ENCODE data around the gene DCAF6.

Gene DCAF6

GRCh38 chr1:167940264-167940663 is 3.8 kb downstream of the DCAF6 start:
- no peak for DNase-seq (ENCODE audit: low read depth)

GRCh38 chr1:167943541-167943940 is 7.1 kb downstream of the DCAF6 start:
- H3K4me3 ChIP-seq (ENCODE audit: low read length), result no peak overlapping the region
- no peak for TF ChIP-seq CTCF (conservative IDR thresholded peaks at IDR 0.05; ENCODE audit: low read depth, low read length)
- no peak for DNase-seq (ENCODE audit: low read depth)

More at GRCh38 chr1:167940264-167940663, 3.8 kb downstream of the DCAF6 start:
- no peak for TF ChIP-seq CTCF (conservative IDR thresholded peaks at IDR 0.05; ENCODE audit: low read depth, low read length)
- H3K4me3 ChIP-seq (ENCODE audit: low read length), result no peak overlapping the region

GRCh38 chr1:167947733-167948132 is 11.2 kb downstream of the DCAF6 start:
- no peak for TF ChIP-seq CTCF (conservative IDR thresholded peaks at IDR 0.05; ENCODE audit: low read depth, low read length)
- DNase-seq (ENCODE audit: low read depth), result no peak
- H3K4me3 ChIP-seq (ENCODE audit: low read length), result no peak overlapping the region

- DNase-seq (ENCODE audit: low read depth), result no peak
- no peak overlapping the region for H3K4me3 ChIP-seq (ENCODE audit: low read length)
- no peak for TF ChIP-seq CTCF (conservative IDR thresholded peaks at IDR 0.05; ENCODE audit: low read depth, low read length)
Observed at GRCh38 chr1:167949785-167950184, 13.3 kb downstream of the DCAF6 start.

- no peak for TF ChIP-seq CTCF (conservative IDR thresholded peaks at IDR 0.05; ENCODE audit: low read depth, low read length)
- H3K4me3 ChIP-seq (ENCODE audit: low read length), result no peak overlapping the region
- no peak for DNase-seq (ENCODE audit: low read depth)
Observed at GRCh38 chr1:167950569-167950968, 14.1 kb downstream of the DCAF6 start.

GRCh38 chr1:167955915-167956314 is 19.4 kb downstream of the DCAF6 start:
- no peak for TF ChIP-seq CTCF (conservative IDR thresholded peaks at IDR 0.05; ENCODE audit: low read depth, low read length)
- DNase-seq (ENCODE audit: low read depth), result no peak
- H3K4me3 ChIP-seq (ENCODE audit: low read length), result no peak overlapping the region

GRCh38 chr1:167957710-167958109 is 21.2 kb downstream of the DCAF6 start:
- no peak for DNase-seq (ENCODE audit: low read depth)
- H3K4me3 ChIP-seq (ENCODE audit: low read length), result no peak overlapping the region
- TF ChIP-seq CTCF (conservative IDR thresholded peaks at IDR 0.05; ENCODE audit: low read depth, low read length), result no peak
